ENCODE data around the gene ZFYVE19.

ZFYVE19 gene

DNA sequence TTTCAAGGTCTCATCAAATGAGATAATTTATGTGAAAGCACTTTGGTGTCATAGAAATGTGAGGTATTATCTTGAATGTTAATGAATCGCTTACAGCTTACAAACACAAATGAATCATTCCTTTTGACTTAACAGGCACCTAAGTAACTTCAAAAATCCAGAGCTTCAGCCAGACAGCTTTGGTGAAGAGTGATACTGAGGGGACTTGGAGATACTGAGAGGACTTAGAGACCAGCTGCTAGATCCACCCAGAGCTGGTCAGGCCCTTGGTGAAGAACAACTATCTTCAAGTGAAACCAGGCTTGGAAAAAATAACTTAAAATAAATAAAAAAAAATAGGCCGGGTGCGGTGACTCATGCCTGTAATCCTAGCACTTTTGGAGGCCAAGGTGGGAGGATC lies 16.2 kb upstream of the ZFYVE19 start:
- H3K4me3 ChIP-seq (ENCODE audit: low read depth, low read length), result no peak overlapping the region
- no peak for TF ChIP-seq CTCF (IDR thresholded peaks at IDR 0.05; ENCODE audit: low read depth, low read length)

DNA sequence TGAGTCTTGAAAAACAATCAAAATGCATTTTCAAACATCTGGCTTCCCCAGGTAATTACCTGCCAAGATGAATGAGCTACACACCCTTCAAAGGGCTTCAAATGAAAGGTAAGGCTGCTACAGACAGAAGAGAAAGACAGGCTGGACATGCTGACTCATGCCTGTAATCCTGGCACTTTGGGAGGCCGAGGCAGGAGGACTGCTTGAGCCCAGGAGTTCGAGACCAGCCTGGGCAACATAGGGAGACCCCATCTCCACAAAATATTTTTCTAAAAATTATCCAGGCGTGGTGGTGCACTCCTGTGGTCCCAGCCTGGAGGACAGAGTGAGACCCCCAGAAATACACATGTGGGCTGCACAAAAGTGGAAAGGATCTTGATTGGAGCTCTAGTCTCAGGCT lies 14.5 kb upstream of the ZFYVE19 start:
- no peak overlapping the region for H3K4me3 ChIP-seq (ENCODE audit: low read depth, low read length)
- TF ChIP-seq CTCF (IDR thresholded peaks at IDR 0.05; ENCODE audit: low read depth, low read length), result no peak

DNA sequence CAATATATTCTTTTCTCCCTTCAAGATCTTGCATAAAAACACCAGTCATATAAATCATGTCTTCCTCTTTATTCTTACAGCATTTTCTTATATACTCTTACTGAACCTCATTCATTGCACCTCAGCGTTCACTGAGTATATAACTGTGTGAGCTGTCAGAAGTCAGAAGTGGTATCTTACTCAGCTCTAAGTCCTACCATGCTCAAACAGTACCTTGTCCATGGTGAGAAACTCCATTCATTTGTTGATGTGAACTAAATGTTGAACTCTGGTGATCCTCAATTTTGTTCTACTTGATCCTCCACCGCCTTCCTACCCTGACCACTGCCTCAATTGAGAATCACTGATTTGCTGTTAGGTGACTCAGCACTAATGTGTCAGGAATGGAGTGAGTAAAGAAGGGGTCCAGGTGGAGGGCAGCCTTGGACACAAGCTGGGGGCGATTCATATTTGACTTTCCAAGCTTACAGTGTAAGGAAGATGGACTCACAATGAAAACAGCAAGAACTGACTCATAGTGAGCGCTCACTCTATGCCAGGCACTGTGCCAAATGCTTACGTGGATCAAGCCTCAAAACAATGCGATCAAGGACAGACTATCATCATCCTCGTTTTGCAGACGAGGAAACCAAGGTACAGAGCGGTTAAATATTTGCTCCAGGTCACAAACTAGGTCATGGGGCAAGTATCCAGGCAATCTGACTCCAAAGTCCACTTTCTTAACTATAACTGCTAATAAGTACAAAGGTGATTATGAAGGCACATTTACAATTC lies 13.5 kb upstream of the ZFYVE19 start:
- 0 out of 2 replicates have a peak overlapping the region, but pooled peaks have one; percentile 18 for H3K4me3 ChIP-seq (ENCODE audit: low read depth, low read length)
- no peak for TF ChIP-seq CTCF (IDR thresholded peaks at IDR 0.05; ENCODE audit: low read depth, low read length)

DNA sequence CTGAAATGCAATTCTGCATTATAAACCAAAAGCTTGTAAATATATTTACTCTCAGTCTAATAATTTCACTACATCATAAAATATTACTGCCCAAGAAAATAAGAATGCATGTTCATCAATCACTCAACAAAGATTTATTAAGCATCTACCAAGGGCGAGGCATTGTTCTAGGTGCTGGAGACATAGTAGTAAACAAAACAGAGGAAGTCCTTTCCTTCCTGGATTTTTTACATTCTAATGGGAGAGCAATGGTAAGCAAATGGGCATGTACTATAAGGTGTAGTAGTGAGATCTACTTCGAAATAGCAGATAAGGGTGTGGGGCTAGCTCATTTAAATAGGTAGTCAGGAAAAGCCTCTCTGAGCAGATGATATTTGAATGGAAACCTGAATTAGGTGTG lies 10.8 kb upstream of the ZFYVE19 start:
- no peak for TF ChIP-seq CTCF (IDR thresholded peaks at IDR 0.05; ENCODE audit: low read depth, low read length)
- H3K4me3 ChIP-seq (ENCODE audit: low read depth, low read length), result no peak overlapping the region

- TF ChIP-seq CTCF (IDR thresholded peaks at IDR 0.05; ENCODE audit: low read depth, low read length), result no peak
- H3K4me3 ChIP-seq (ENCODE audit: low read depth, low read length), result no peak overlapping the region
Observed at GRCh38 chr15:40796512-40796911, 10.4 kb upstream of the ZFYVE19 start.

- TF ChIP-seq CTCF (IDR thresholded peaks at IDR 0.05; ENCODE audit: low read depth, low read length), result no peak
Observed at GRCh38 chr15:40799523-40799922, 7.4 kb upstream of the ZFYVE19 start.

DNA sequence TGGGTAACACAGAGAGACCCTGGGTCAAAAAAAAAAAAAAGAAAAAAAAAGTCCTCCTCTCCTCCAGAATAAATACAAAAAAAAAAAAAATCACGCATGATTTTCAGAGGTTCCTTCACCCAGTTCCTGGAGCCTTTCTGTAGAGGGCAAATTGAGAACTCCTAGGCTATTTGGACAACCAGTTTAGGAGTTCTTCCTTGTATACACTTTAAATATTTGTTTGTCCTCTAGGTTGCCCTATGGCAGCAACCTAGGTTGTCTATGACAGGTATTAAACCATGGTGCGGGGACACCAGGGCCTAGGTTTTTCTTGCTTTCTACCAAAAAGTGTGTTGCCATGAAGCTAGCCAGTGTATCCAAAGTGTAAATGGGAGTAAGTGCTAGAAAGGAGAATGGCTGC lies 3.8 kb upstream of the ZFYVE19 start:
- TF ChIP-seq CTCF (IDR thresholded peaks at IDR 0.05; ENCODE audit: low read depth, low read length), result no peak
- H3K4me3 ChIP-seq (ENCODE audit: low read depth, low read length), result no peak overlapping the region

More at GRCh38 chr15:40799523-40799922, 7.4 kb upstream of the ZFYVE19 start:
- H3K4me3 ChIP-seq (ENCODE audit: low read depth, low read length), result no peak overlapping the region
